ACC112 (cell line): ENCODE results near the gene CAPRIN2.
A peak's percentile ranks its signal among the peaks of the same experiment; 100 is the strongest.

Experiments used
- H2AFZ ChIP-seq: fragments of 200-600 bp; sonication (generic); one replicate; pipeline ENCODE4 v1.6.0; 2017; ENCODE audit warnings: antibody characterized with exemption, low read length; ENCODE audit not compliant: unreplicated experiment
- H3K27ac ChIP-seq: fragments of 200-600 bp; sonication (generic); 2 replicates; pipeline ENCODE4 v1.5.1; 2014; ENCODE audit warnings: low read depth, mild to moderate bottlenecking, antibody characterized with exemption, low read length, moderate library complexity
- H3K27me3 ChIP-seq: fragments of 200-600 bp; sonication (generic); 2 replicates; pipeline ENCODE4 v1.6.1; 2014; ENCODE audit warnings: mild to moderate bottlenecking, antibody characterized with exemption, low read length, moderate library complexity, mixed read lengths; ENCODE audit not compliant: insufficient read depth
- H3K36me3 ChIP-seq: fragments of 200-600 bp; sonication (generic); 2 replicates; pipeline ENCODE4 v1.6.1; 2016; ENCODE audit warnings: mild to moderate bottlenecking, antibody characterized with exemption, low read length, moderate library complexity, mixed read lengths; ENCODE audit not compliant: insufficient read depth
- H3K4me1 ChIP-seq: fragments of 200-600 bp; sonication (generic); one replicate; pipeline ENCODE4 v1.6.1; 2016; ENCODE audit warnings: low read length, mixed read lengths; ENCODE audit not compliant: insufficient read depth, unreplicated experiment, control insufficient read depth
- H3K4me3 ChIP-seq: fragments of 200-600 bp; sonication (generic); 2 replicates; pipeline ENCODE4 v1.5.1; 2014; ENCODE audit warnings: mild to moderate bottlenecking, low read depth, low read length
- H3K79me2 ChIP-seq: fragments of 200-600 bp; sonication (generic); one replicate; pipeline ENCODE4 v1.6.0; 2016; ENCODE audit warnings: low read length; ENCODE audit not compliant: control insufficient read depth, unreplicated experiment, insufficient read depth

CAPRIN2 gene

DNA sequence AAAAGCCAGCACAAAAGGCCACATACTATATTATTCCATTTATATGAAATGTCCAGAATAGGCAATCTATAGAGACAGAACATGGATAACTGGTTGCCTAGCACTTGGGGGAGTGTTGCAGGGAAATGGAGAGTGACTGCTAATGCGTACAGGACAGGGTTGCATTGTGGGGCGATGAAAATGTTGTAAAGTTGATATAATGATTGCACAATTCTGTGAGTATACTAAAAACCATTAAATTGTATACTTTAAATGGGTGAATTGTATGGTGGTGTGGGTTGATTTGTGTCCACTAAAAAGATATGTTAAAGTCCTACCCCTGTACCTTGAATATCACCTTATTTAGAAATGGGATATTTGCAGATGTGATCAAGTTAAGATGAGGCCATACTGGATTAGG, 7.0 kb upstream of the CAPRIN2 start:
- H2AFZ ChIP-seq, result no peak overlapping the region

DNA sequence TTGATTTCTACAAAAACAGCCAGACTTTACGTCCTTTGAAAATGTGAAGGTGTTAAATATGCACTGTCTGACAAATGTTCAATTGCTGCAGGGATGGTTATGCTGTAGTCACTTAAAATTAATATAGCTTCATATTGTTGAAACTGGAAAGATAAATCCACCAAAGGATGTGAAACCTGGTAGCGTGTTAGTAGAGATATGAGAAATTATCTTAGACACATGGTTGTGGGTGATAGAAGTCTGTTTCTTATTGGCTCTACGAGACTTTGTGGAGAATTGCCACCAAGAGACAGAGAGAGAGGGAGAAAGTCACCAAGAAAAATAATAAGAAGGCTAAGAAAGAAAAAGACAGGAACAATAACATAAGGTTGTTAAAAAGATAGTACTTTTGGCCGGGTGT, 2.6 kb upstream of the CAPRIN2 start:
- Histone ChIP-seq H3K4me3 (no peak overlapping the region), H3K27me3 (no peaks in the 10 kb centered on the region), H3K27ac (no peak overlapping the region), H3K4me1 (peaks cover 21% of the 10 kb centered on the region), H2AFZ (no peak overlapping the region), H3K36me3 (no peaks in the 10 kb centered on the region), H3K79me2 (peaks cover 21% of the 10 kb centered on the region)

More for the DNA sequence above, 7.0 kb upstream of the CAPRIN2 start:
- no peak overlapping the region for H3K27ac ChIP-seq
- H3K4me3 ChIP-seq, result no peak overlapping the region
- H3K4me1 ChIP-seq, result no peaks in the 10 kb centered on the region
- H3K79me2 ChIP-seq, result no peaks in the 10 kb centered on the region
- H3K27me3 ChIP-seq, result no peaks in the 10 kb centered on the region
- H3K36me3 ChIP-seq, result no peaks in the 10 kb centered on the region

DNA sequence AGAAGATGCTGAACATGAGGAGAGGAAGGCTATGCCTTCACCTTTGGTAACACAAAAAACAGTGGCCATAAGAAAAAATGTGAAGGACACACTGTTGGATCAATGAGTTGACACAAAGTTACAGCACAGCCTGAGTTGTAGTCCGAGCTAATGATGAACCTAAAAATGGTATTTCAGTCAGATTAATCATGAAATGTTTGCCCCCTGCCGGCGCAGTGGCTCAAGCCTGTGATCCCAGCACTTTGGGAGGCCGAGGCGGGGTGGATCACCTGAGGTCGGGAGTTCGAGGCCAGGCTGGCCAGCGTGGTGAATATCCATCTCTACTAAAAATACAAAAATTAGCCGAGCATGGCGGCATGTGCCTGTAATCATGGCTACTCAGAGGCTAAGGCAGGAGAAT, 1.3 kb upstream of the CAPRIN2 start:
- H3K27ac ChIP-seq, result no peak overlapping the region
- H3K79me2 ChIP-seq, result peaks cover 31% of the 10 kb centered on the region
- H3K27me3 ChIP-seq, result no peaks in the 10 kb centered on the region
- H3K4me3 ChIP-seq, result peak overlapping the region; percentile 86
- H2AFZ ChIP-seq, result peak overlapping the region; percentile 82
- H3K36me3 ChIP-seq, result no peaks in the 10 kb centered on the region
- peaks cover 30% of the 10 kb centered on the region for H3K4me1 ChIP-seq

- no peaks in the 10 kb centered on the region for H3K36me3 ChIP-seq
- peaks cover 37% of the 10 kb centered on the region for H3K4me1 ChIP-seq
- H3K79me2 ChIP-seq, result peaks cover 38% of the 10 kb centered on the region
- H3K4me3 ChIP-seq, result peak overlapping the region; percentile 86
- H3K27ac ChIP-seq, result peak overlapping the region; percentile 38; the same call in 1 of the 2 replicates
- H3K27me3 ChIP-seq, result no peaks in the 10 kb centered on the region
- H2AFZ ChIP-seq, result peak overlapping the region; percentile 82
Observed at GRCh38 chr12:30755395-30755762, 628 bp upstream of the CAPRIN2 start.

- Histone ChIP-seq H3K36me3 (no peaks in the 10 kb centered on the region), H3K27me3 (no peaks in the 10 kb centered on the region), H3K4me1 (peaks cover 44% of the 10 kb centered on the region), H3K27ac (peak overlapping the region; percentile 28), H2AFZ (peak overlapping the region; percentile 10), H3K79me2 (peaks cover 48% of the 10 kb centered on the region), H3K4me3 (peak overlapping the region; percentile 86)
Observed at GRCh38 chr12:30754383-30754749, 385 bp downstream of the CAPRIN2 start.

GRCh38 chr12:30753751-30754382, 884 bp downstream of the CAPRIN2 start:
- peaks cover 53% of the 10 kb centered on the region for H3K79me2 ChIP-seq
- peak overlapping the region; percentile 86 for H3K4me3 ChIP-seq
- H3K36me3 ChIP-seq, result no peaks in the 10 kb centered on the region
- peaks cover 44% of the 10 kb centered on the region for H3K4me1 ChIP-seq
- peak overlapping the region; percentile 10 for H2AFZ ChIP-seq
- peak overlapping the region; percentile 28 for H3K27ac ChIP-seq
- no peaks in the 10 kb centered on the region for H3K27me3 ChIP-seq

DNA sequence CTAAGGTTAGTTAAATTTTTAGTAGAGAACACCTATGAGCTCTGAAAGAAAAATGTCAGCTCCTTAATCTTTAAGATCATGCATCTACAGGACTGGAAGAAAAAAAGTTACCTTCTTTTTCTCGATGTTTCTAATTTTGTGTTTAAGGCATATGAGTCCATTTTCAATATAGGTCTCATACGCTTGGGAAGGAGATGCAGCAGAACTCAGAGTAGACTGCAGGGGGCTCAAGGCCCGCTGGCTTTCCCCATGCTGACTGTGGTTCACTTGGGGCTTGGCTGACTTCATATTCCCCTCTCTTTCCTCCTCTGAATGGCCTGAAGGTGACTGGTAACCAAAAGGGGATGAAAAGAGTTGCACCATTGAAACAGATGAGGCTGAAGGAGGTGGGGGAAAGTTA, 1.5 kb downstream of the CAPRIN2 start:
- Histone ChIP-seq H3K27ac (peak overlapping the region; percentile 28; the same call in 1 of the 2 replicates), H3K4me3 (peak overlapping the region; percentile 86), H3K79me2 (peaks cover 59% of the 10 kb centered on the region)

GRCh38 chr12:30752255-30752654, 2.5 kb downstream of the CAPRIN2 start:
- H2AFZ ChIP-seq, result no peak overlapping the region
- peak overlapping the region; percentile 86 for H3K4me3 ChIP-seq
- no peaks in the 10 kb centered on the region for H3K27me3 ChIP-seq
- H3K79me2 ChIP-seq, result peaks cover 67% of the 10 kb centered on the region
- peaks cover 44% of the 10 kb centered on the region for H3K4me1 ChIP-seq
- H3K27ac ChIP-seq, result no peak overlapping the region
- peaks cover 11% of the 10 kb centered on the region for H3K36me3 ChIP-seq

More for the DNA sequence above, 1.5 kb downstream of the CAPRIN2 start:
- H3K36me3 ChIP-seq, result peaks cover 2% of the 10 kb centered on the region; the same call in 1 of the 2 replicates
- H3K4me1 ChIP-seq, result peaks cover 44% of the 10 kb centered on the region
- H3K27me3 ChIP-seq, result no peaks in the 10 kb centered on the region
- H2AFZ ChIP-seq, result no peak overlapping the region

- H3K4me3 ChIP-seq, result no peak overlapping the region
- peaks cover 32% of the 10 kb centered on the region for H3K36me3 ChIP-seq
- H3K79me2 ChIP-seq, result peaks cover 89% of the 10 kb centered on the region
- peaks cover 32% of the 10 kb centered on the region for H3K4me1 ChIP-seq
- no peak overlapping the region for H3K27ac ChIP-seq
- H3K27me3 ChIP-seq, result no peaks in the 10 kb centered on the region
- no peak overlapping the region for H2AFZ ChIP-seq
Observed at GRCh38 chr12:30748147-30748546, 6.6 kb downstream of the CAPRIN2 start.

DNA sequence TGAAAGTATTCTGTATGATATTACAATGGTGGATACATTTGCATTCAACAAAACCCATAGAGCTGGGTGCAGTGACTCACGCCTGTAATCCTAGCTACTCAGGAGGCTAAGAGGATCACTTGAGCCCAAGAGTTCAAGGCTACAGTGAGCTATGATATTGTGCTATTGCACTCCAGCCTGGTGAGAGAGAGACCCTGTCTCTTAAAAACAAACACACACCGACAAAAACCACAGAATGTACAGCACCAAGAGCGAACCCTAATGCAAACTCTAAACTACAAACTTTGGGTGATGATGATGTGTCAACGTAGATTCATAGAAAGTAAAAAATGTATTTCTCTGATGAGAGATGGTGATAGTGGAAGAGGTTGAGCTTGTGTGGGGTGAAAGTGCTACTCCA, 8.6 kb downstream of the CAPRIN2 start:
- Histone ChIP-seq H3K79me2 (peaks cover 88% of the 10 kb centered on the region), H2AFZ (no peak overlapping the region), H3K4me3 (no peak overlapping the region), H3K36me3 (peaks cover 34% of the 10 kb centered on the region), H3K27me3 (no peaks in the 10 kb centered on the region), H3K27ac (no peak overlapping the region), H3K4me1 (peaks cover 15% of the 10 kb centered on the region)

DNA sequence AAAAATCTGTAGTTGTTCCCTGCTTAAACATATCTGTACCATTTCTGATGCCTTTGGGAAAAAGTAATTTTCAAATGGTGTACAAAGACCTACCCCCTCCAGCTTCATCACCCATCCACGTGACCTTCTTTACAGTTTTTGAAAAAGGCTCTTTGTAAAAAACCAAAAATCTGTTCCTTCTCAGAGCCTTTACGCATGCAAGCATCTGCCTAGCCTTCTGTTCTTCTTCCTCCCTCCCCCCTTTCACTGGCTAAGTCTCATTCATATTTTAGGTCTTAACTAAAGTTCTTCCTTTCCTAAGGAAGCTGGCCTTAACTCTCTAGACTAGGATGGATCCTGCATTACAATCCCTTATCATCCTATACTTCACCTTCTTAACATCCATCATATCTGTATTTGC, 10.4 kb downstream of the CAPRIN2 start:
- Histone ChIP-seq H3K79me2 (peaks cover 72% of the 10 kb centered on the region), H3K36me3 (peaks cover 38% of the 10 kb centered on the region), H3K4me3 (no peak overlapping the region), H3K27ac (no peak overlapping the region), H2AFZ (no peak overlapping the region), H3K4me1 (no peaks in the 10 kb centered on the region), H3K27me3 (no peaks in the 10 kb centered on the region)
